ENCODE results near the gene WIPF3.

The WIPF3 gene

DNA sequence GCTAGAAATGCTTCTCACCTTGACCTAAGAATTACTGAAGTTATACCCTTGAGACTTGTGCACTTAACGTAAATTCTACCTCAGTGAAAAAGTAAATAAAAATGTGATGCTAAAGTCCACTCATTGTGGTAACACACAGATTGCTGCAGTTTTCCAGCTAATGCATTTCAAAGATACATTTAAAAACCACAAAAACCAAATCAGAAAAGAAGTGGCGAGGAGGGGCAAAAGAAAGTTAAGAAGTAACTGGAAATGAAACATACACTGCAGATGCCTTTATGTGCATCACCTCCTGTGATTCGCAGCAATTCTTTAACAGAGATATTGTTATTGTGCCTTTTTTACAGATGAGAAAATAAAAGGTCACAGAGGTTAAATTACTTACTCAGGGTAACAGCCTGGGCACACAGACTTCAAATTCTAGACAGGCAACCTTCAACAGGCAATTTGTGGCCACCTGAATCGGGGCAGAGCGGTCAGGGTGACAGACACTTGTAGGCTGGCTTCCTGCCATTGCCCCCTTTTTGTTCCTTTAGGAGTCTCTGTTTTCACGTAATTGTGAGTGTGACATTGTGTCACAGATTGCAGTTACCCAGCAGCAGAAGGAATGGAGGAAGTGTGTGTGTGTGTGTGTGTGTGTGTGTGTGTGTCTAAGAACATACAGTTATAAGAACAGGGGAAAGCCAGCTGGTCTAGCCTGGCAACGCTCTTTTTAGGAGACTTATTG lies 1.9 kb downstream of the WIPF3 start:
- peaks cover 81% of the 10 kb centered on the region for H3K27me3 ChIP-seq (ENCODE audit: insufficient read depth, poor library complexity, severe bottlenecking)

DNA sequence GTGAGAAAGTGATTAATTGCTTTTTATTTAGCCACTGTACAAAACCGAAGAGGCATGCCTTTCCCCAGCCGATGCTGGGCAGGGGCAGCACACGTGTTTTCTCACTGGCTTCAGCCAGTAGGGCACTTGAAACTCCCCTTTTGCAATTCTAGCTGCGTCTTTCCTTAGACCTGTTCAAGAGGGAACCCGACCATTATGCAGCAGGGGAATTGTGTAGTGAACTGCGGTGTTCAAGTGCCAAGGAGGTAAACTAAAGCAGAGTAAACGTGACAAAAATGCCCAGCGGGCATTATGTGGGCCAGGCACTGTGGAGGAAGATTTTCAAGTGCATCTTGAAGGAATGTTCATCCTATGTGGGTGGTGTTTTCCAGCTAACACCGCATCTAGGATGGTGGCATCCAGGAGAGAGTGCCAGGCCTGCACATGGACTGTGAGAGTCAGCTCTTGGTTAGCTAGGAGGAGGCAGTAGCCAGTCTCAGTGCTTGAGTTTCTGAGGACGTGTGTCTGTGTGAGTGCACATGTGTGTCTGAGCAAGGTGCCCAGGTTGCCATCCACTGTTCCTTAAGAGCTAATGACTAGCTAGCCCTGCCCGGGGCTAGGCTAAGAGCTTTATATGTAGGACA lies 3.3 kb downstream of the WIPF3 start:
- no peaks in the 10 kb centered on the region for H3K4me1 ChIP-seq (ENCODE audit: insufficient read depth, poor library complexity, severe bottlenecking)
- peaks cover 75% of the 10 kb centered on the region for H3K27me3 ChIP-seq (ENCODE audit: insufficient read depth, poor library complexity, severe bottlenecking)
- H3K36me3 ChIP-seq (ENCODE audit: low read depth): no peaks in the 10 kb centered on the region
- no peaks in the 10 kb centered on the region for H3K9me3 ChIP-seq (ENCODE audit: severe bottlenecking)
- TF ChIP-seq, protein P1, sequence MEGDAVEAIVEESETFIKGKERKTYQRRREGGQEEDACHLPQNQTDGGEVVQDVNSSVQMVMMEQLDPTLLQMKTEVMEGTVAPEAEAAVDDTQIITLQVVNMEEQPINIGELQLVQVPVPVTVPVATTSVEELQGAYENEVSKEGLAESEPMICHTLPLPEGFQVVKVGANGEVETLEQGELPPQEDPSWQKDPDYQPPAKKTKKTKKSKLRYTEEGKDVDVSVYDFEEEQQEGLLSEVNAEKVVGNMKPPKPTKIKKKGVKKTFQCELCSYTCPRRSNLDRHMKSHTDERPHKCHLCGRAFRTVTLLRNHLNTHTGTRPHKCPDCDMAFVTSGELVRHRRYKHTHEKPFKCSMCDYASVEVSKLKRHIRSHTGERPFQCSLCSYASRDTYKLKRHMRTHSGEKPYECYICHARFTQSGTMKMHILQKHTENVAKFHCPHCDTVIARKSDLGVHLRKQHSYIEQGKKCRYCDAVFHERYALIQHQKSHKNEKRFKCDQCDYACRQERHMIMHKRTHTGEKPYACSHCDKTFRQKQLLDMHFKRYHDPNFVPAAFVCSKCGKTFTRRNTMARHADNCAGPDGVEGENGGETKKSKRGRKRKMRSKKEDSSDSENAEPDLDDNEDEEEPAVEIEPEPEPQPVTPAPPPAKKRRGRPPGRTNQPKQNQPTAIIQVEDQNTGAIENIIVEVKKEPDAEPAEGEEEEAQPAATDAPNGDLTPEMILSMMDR (IDR thresholded peaks at IDR 0.05; ENCODE audit: poor library complexity, severe bottlenecking): no peak
- no peak overlapping the region for H3K27ac ChIP-seq (ENCODE audit: poor library complexity, severe bottlenecking)
- DNase-seq (ENCODE audit: low spot score) (no peak), ATAC-seq (ENCODE audit: low read depth) (no peak)
- no peak overlapping the region for H3K4me3 ChIP-seq (ENCODE audit: severe bottlenecking)

More for the DNA sequence above, 1.9 kb downstream of the WIPF3 start:
- no peak for DNase-seq (ENCODE audit: low spot score)
- no peaks in the 10 kb centered on the region for H3K9me3 ChIP-seq (ENCODE audit: severe bottlenecking)
- no peaks in the 10 kb centered on the region for H3K4me1 ChIP-seq (ENCODE audit: insufficient read depth, poor library complexity, severe bottlenecking)
- H3K36me3 ChIP-seq (ENCODE audit: low read depth): no peaks in the 10 kb centered on the region
- TF ChIP-seq, protein P1 (IDR thresholded peaks at IDR 0.05; ENCODE audit: poor library complexity, severe bottlenecking): no peak
- H3K4me3 ChIP-seq (ENCODE audit: severe bottlenecking): no peak overlapping the region
- no peak overlapping the region for H3K27ac ChIP-seq (ENCODE audit: poor library complexity, severe bottlenecking)
- no peak for ATAC-seq (ENCODE audit: low read depth)

DNA sequence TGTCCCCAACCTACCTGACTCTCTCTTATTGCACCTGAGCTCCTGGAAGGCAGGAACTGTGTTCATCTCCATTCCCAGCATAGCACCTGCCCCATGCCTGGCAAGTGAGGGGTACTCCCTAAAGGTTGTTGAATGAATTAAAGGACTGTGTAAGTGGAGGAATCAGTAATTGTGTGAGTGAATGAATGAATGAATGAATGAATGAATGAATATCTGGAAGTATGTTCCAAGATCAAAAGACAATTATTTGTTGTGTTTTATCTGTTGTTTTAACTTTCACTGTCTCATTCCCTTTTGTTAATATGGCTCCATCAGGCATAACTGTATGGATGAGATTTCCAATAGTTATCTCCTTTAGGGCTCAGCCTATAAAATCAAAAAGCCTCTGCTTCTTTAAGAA lies 4.0 kb downstream of the WIPF3 start:
- Histone ChIP-seq H3K4me1 (ENCODE audit: insufficient read depth, poor library complexity, severe bottlenecking) (no peaks in the 10 kb centered on the region), H3K36me3 (ENCODE audit: low read depth) (no peaks in the 10 kb centered on the region), H3K27ac (ENCODE audit: poor library complexity, severe bottlenecking) (no peak overlapping the region), H3K9me3 (ENCODE audit: severe bottlenecking) (no peaks in the 10 kb centered on the region), H3K27me3 (ENCODE audit: insufficient read depth, poor library complexity, severe bottlenecking) (peaks cover 68% of the 10 kb centered on the region), H3K4me3 (ENCODE audit: severe bottlenecking) (no peak overlapping the region)
- DNase-seq (ENCODE audit: low spot score): no peak
- ATAC-seq (ENCODE audit: low read depth): no peak
- TF ChIP-seq, protein P1 (IDR thresholded peaks at IDR 0.05; ENCODE audit: poor library complexity, severe bottlenecking): no peak

DNA sequence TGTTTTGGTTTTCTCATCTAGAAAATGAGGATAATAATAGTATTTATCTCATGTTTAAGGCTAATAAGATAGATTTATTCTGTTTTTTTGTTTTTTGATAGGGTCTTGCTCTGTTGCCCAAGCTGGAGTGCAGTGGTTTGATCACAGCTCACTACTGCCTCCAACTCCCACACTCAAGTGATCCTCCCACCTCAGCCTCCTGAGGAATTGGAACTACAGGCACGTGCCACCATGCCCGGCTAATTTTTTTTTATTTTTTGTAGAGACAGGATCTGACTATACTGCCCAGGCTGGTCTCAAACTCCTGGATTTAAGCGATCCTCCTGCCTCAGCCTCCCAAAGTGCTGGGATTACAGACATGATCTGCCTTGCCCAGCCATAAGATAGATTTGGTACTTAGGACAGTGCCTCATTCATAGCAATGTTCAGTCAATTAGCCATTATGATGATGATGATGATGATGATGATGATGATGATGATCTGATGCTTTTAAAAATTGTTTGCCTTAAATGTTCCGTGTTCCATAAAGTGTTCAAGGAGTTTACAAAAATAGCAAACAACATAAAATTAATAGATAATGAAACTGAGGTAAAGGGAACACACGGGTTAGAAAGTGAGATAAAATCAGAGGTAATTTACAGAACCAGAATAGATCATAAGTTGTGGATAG lies 4.6 kb downstream of the WIPF3 start:
- no peak for DNase-seq (ENCODE audit: low spot score)
- H3K9me3 ChIP-seq (ENCODE audit: severe bottlenecking): no peaks in the 10 kb centered on the region
- peaks cover 62% of the 10 kb centered on the region for H3K27me3 ChIP-seq (ENCODE audit: insufficient read depth, poor library complexity, severe bottlenecking)
- TF ChIP-seq, protein P1 (IDR thresholded peaks at IDR 0.05; ENCODE audit: poor library complexity, severe bottlenecking): no peak
- ATAC-seq (ENCODE audit: low read depth): no peak
- no peaks in the 10 kb centered on the region for H3K36me3 ChIP-seq (ENCODE audit: low read depth)
- no peaks in the 10 kb centered on the region for H3K4me1 ChIP-seq (ENCODE audit: insufficient read depth, poor library complexity, severe bottlenecking)
- H3K4me3 ChIP-seq (ENCODE audit: severe bottlenecking): no peak overlapping the region
- H3K27ac ChIP-seq (ENCODE audit: poor library complexity, severe bottlenecking): no peak overlapping the region

All from RWPE2 (cell line).